ENCODE data around the gene CYP51A1.
"Not testable (repeated sequence)": the region's sequence is repeated elsewhere in the genome, so short reads cannot be mapped to it uniquely, and the experiment has no call there.

Gene CYP51A1

GRCh38 chr7:92095380-92095779 is 38.9 kb downstream of the CYP51A1 start:
- TF ChIP-seq Cebpa-rat (IDR thresholded peaks at IDR 0.05) = no peak
- no peaks in the 10 kb centered on the region for H3K9me3 ChIP-seq
- peaks cover 92% of the 10 kb centered on the region for H3K36me3 ChIP-seq
- no peak overlapping the region for H3K27ac ChIP-seq
- no peak overlapping the region for H3K4me3 ChIP-seq
- H3K4me2 ChIP-seq = no peak overlapping the region
- no peaks in the 10 kb centered on the region for H3K4me1 ChIP-seq
- H3K27me3 ChIP-seq = no peaks in the 10 kb centered on the region
- H3K9ac ChIP-seq = no peak overlapping the region
- H4K20me1 ChIP-seq = no peaks in the 10 kb centered on the region

- no peaks in the 10 kb centered on the region for H3K4me1 ChIP-seq
- no peak overlapping the region for H3K4me2 ChIP-seq
- no peak for TF ChIP-seq Cebpa-rat (IDR thresholded peaks at IDR 0.05)
- H3K36me3 ChIP-seq = peaks cover 91% of the 10 kb centered on the region
- no peaks in the 10 kb centered on the region for H4K20me1 ChIP-seq
- no peak overlapping the region for H3K9ac ChIP-seq
- H3K27ac ChIP-seq = no peak overlapping the region
- no peaks in the 10 kb centered on the region for H3K27me3 ChIP-seq
- H3K4me3 ChIP-seq = no peak overlapping the region
- peaks cover 6% of the 10 kb centered on the region; the same call in 1 of the 2 replicates for H3K9me3 ChIP-seq
Observed at GRCh38 chr7:92092210-92092609, 42.1 kb downstream of the CYP51A1 start.

- H3K9me3 ChIP-seq = peaks cover 11% of the 10 kb centered on the region; the same call in 1 of the 2 replicates
- H3K27me3 ChIP-seq = no peaks in the 10 kb centered on the region
- H4K20me1 ChIP-seq = no peaks in the 10 kb centered on the region
- peaks cover 93% of the 10 kb centered on the region for H3K36me3 ChIP-seq
- H3K4me2 ChIP-seq = no peak overlapping the region
- H3K9ac ChIP-seq = no peak overlapping the region
- no peaks in the 10 kb centered on the region for H3K4me1 ChIP-seq
- no peak overlapping the region for H3K4me3 ChIP-seq
- H3K27ac ChIP-seq = no peak overlapping the region
- no peak for TF ChIP-seq Cebpa-rat (IDR thresholded peaks at IDR 0.05)
Observed at GRCh38 chr7:92088266-92088665, 46.0 kb downstream of the CYP51A1 start.

- H3K9ac ChIP-seq, H3K4me1 ChIP-seq, H4K20me1 ChIP-seq, H3K4me2 ChIP-seq, H3K27me3 ChIP-seq, H3K27ac ChIP-seq, H3K4me3 ChIP-seq: not testable (repeated sequence)
- H3K9me3 ChIP-seq = peaks cover 11% of the 10 kb centered on the region; the same call in 1 of the 2 replicates
- peaks cover 91% of the 10 kb centered on the region for H3K36me3 ChIP-seq
Observed at GRCh38 chr7:92083922-92084321, 50.4 kb downstream of the CYP51A1 start.

GRCh38 chr7:92076509-92076908 is 57.8 kb downstream of the CYP51A1 start:
- H3K36me3 ChIP-seq = peaks cover 82% of the 10 kb centered on the region

GRCh38 chr7:92075455-92076158 is 58.7 kb downstream of the CYP51A1 start:
- Histone ChIP-seq H3K27ac (no peak overlapping the region), H3K36me3 (peaks cover 86% of the 10 kb centered on the region), H3K9me3 (no peaks in the 10 kb centered on the region), H3K27me3 (no peaks in the 10 kb centered on the region), H3K9ac (no peak overlapping the region), H3K4me3 (no peak overlapping the region), H3K4me1 (no peaks in the 10 kb centered on the region), H4K20me1 (no peaks in the 10 kb centered on the region), H3K4me2 (no peak overlapping the region)
- TF ChIP-seq Cebpa-rat (IDR thresholded peaks at IDR 0.05) = no peak

More at GRCh38 chr7:92076509-92076908, 57.8 kb downstream of the CYP51A1 start:
- H3K4me1 ChIP-seq = no peaks in the 10 kb centered on the region
- H3K27me3 ChIP-seq = no peaks in the 10 kb centered on the region
- H3K9ac ChIP-seq = no peak overlapping the region
- no peak overlapping the region for H3K4me3 ChIP-seq
- no peaks in the 10 kb centered on the region for H4K20me1 ChIP-seq
- TF ChIP-seq Cebpa-rat (IDR thresholded peaks at IDR 0.05) = no peak
- H3K4me2 ChIP-seq = no peak overlapping the region
- H3K9me3 ChIP-seq = no peaks in the 10 kb centered on the region
- no peak overlapping the region for H3K27ac ChIP-seq

GRCh38 chr7:92072708-92073107 is 61.6 kb downstream of the CYP51A1 start:
- no peak overlapping the region for H3K4me3 ChIP-seq
- H3K4me1 ChIP-seq = no peaks in the 10 kb centered on the region
- H3K27ac ChIP-seq = no peak overlapping the region
- peaks cover 83% of the 10 kb centered on the region for H3K36me3 ChIP-seq
- no peaks in the 10 kb centered on the region for H3K27me3 ChIP-seq
- no peak overlapping the region for H3K4me2 ChIP-seq
- no peaks in the 10 kb centered on the region for H4K20me1 ChIP-seq
- no peak for TF ChIP-seq Cebpa-rat (IDR thresholded peaks at IDR 0.05)
- no peaks in the 10 kb centered on the region for H3K9me3 ChIP-seq
- no peak overlapping the region for H3K9ac ChIP-seq

GRCh38 chr7:92072121-92072520 is 62.2 kb downstream of the CYP51A1 start:
- Histone ChIP-seq H3K9ac (no peak overlapping the region), H3K27me3 (no peaks in the 10 kb centered on the region), H3K9me3 (no peaks in the 10 kb centered on the region), H3K27ac (no peak overlapping the region), H4K20me1 (no peaks in the 10 kb centered on the region), H3K4me1 (no peaks in the 10 kb centered on the region), H3K4me2 (no peak overlapping the region), H3K36me3 (peaks cover 83% of the 10 kb centered on the region), H3K4me3 (no peak overlapping the region)
- no peak for TF ChIP-seq Cebpa-rat (IDR thresholded peaks at IDR 0.05)

- Histone ChIP-seq H3K27me3 (no peaks in the 10 kb centered on the region), H3K4me3 (no peak overlapping the region), H4K20me1 (no peaks in the 10 kb centered on the region), H3K27ac (no peak overlapping the region), H3K9ac (no peak overlapping the region), H3K9me3 (no peaks in the 10 kb centered on the region), H3K4me2 (no peak overlapping the region), H3K4me1 (no peaks in the 10 kb centered on the region), H3K36me3 (peaks cover 84% of the 10 kb centered on the region)
- TF ChIP-seq Cebpa-rat (IDR thresholded peaks at IDR 0.05) = no peak
Observed at GRCh38 chr7:92071032-92071431, 63.2 kb downstream of the CYP51A1 start.

GRCh38 chr7:92064438-92065029 is 69.7 kb downstream of the CYP51A1 start:
- Histone ChIP-seq H3K4me3 (no peak overlapping the region), H3K27me3 (no peaks in the 10 kb centered on the region), H3K9ac (no peak overlapping the region), H3K36me3 (peaks cover 58% of the 10 kb centered on the region), H3K9me3 (no peaks in the 10 kb centered on the region), H4K20me1 (no peaks in the 10 kb centered on the region), H3K4me2 (no peak overlapping the region), H3K27ac (no peak overlapping the region), H3K4me1 (peaks cover 15% of the 10 kb centered on the region)
- no peak for TF ChIP-seq Cebpa-rat (IDR thresholded peaks at IDR 0.05)
